HG02759 (cell line): Measurements from ENCODE around the gene CA11.

ENCODE experiments used
- ATAC-seq: cut with Tn5 transposase; IDR thresholded peaks from one replicate; pipeline ENCODE4 v1.9.1; 2021; ENCODE audit warnings: mild to moderate bottlenecking, moderate library complexity; ENCODE audit not compliant: unreplicated experiment

The CA11 gene

DNA sequence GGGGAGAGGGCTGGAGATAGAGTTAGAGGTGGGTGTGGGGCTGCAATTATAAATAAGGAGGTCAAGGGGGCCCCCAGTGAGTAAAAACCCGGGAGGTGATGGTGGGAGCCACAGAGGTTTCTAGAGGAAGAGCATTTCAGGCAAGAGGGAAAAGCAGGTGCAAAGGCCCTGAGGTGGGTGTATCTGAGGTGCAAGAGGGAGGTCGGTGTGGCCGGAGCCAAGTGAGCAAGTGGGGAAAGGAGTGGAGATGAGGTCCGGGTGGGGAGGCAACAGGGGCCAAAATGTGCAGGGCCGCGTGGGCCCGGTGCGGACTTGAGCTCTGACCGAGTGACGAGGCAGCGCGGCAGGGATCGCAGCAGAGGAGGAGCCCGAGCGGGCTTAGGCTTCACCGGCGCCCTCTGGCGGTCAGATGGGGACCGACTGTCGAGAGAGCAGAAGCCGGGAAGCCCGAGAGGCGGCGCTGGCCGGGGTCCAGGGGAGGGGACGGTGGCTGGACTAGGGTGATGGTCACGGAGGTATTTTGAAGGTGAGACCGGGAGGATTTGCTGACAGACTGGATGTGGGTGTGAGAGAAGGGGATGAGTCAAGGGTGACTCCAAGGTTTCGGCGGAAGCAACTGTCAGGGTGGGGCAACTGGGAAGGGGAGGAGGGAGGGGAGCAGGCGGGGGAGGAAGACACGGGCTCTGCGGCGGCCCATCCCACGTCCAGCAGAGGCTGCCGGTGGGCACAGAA is 57.2 kb downstream of the CA11 start:
- no peak for ATAC-seq
